Activated CD4-positive, alpha-beta T cell treated with anti-CD3 and anti-CD28 coated beads, Interleukin-2, Interleukin-4, amounts not matched to agents 100 ng/mL and 50 ng/mL, durations not matched to agents 16 hours and 8 hours (primary cell): ENCODE data around the gene CLEC14A.

Source experiments
- DNase-seq: peaks from one replicate; pipeline ENCODE4 v3.0.0-alpha.2; 2020; ENCODE audit warnings: low spot score

CLEC14A gene

GRCh38 chr14:38205949-38206665 is 49.8 kb downstream of the CLEC14A start:
- DNase-seq = no peak

GRCh38 chr14:38205119-38205813 is 50.6 kb downstream of the CLEC14A start:
- no peak for DNase-seq

DNA sequence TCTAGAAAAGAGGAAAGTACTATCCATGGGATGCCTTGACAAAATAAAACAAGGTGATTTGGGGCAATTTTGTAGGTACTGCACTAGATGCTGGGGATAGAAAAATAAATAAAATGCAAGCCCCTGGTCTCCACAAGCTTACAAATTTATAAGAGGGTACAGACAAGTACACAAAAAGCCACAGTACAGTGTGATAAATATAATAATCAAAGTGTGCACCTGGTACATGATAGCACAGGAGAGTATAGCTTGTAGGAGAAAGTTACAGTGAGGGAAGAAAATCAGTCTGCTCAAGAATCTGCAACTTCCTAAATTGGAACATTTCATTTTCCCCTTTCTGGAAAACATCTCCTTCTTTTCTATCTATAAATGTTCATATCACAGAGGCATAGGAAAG is 51.2 kb downstream of the CLEC14A start:
- no peak for DNase-seq
